Measurements from ENCODE around the gene SCAF1.
"Not testable (repeated sequence)": the region's sequence is repeated elsewhere in the genome, so short reads cannot be mapped to it uniquely, and the experiment has no call there.

SCAF1 gene

DNA sequence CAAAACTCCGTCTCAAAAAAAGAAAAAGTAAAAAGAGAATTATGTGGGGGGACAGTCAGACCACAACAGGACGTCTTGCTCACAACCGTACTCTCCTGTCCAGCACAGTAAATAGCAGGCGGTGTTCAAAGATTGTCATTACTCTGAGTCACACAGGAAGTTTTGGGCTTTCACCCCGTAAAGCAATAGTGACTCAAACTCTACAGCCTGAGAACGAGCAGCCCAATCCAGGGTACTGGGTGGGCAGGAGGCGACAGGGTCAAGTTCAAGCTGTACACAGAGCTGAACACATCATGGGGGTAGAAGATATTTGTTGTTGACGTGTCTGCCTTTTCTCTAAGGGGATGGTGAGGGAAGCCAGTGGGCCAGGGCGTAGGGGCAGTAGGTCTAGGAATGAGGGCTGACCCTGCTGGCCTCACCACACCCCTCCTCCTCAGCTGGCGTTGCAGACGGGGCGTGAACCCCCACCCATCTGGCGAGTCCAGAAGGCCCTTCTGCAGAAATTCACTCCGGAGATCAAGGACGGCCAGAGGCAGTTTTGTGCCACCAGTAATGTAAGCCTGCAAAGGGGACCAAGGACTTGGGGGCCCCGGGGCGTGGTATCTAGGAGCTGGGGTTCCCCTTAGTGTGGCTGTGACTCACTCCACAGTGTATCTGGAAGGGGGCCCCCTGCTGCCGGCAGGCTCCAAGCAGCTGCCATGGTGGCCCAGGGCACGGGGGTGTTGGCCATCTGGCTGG is 27.7 kb upstream of the SCAF1 start:
- DNase-seq = no peak

DNA sequence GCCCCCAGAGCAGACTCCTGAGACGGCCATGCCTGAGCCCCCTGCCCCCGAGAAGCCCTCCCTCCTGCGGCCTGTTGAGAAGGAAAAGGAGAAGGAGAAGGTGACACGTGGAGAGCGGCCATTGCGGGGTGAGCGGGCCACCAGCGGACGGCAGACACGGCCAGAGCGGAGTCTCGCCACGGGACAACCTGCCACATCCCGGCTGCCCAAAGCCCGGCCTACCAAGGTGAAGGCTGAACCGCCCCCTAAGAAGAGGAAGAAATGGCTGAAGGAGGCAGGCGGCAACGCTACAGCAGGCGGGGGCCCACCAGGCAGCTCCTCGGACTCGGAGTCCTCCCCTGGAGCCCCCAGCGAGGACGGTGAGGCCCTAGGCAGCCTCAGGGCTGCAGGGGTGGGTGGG is 26.1 kb upstream of the SCAF1 start:
- no peak for DNase-seq

DNA sequence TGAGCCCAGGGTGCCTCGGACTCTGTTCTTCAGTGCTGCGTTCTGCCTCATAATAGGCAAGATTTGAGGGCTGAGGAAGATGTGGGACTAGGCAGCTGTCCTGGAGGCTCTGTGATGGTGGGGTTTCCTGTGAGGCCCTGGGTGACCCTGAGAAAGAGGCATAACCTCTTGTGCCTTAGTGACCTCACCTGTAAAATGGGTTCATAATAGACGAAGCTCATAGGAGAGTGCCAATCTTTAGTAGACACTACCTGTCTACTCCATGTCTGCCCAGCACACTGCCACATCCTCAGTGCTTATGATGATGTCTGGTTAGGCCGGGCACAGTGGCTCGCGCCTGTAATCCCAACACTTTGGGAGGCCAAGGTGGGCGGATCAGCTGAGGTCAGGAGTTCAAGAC is 25.5 kb upstream of the SCAF1 start:
- DNase-seq = no peak

DNA sequence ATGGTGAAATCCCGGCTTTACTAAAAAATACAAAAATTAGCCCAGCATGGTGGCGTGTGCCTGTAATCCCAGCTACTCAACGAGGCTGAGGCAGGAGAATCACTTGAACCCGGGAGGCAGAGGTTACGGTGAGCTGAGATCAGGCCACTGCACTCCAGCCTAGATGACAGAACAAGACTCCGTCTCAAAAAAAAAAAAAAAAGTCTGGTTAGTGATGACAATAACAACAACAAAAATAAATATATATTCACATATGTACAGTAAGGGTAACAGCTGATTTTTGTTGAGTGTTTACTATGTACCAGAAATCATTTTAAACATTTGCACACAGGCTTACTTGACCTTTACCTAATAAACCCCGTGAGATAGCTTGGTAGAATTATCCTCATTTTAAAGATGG is 25.1 kb upstream of the SCAF1 start:
- DNase-seq = no peak

DNA sequence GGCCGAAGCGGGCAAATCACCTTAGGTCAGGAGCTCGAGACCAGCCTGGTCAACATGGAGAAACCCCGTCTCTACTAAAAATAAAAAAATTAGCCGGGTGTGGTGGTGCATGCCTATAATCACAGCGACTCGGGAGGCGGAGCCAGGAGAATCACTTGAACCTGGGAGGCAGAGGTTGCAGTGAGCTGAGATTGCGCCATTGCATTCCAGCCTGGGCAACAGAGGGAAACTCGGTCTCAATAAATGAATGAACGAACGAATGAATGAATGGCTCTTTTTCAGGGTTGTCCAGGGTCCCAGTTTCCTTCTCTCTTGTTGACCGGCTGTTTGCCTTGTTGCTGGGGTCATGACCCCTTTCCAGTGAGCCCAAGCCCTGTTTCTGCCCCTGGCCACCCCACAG is 24.1 kb upstream of the SCAF1 start:
- not testable (repeated sequence) for DNase-seq

DNA sequence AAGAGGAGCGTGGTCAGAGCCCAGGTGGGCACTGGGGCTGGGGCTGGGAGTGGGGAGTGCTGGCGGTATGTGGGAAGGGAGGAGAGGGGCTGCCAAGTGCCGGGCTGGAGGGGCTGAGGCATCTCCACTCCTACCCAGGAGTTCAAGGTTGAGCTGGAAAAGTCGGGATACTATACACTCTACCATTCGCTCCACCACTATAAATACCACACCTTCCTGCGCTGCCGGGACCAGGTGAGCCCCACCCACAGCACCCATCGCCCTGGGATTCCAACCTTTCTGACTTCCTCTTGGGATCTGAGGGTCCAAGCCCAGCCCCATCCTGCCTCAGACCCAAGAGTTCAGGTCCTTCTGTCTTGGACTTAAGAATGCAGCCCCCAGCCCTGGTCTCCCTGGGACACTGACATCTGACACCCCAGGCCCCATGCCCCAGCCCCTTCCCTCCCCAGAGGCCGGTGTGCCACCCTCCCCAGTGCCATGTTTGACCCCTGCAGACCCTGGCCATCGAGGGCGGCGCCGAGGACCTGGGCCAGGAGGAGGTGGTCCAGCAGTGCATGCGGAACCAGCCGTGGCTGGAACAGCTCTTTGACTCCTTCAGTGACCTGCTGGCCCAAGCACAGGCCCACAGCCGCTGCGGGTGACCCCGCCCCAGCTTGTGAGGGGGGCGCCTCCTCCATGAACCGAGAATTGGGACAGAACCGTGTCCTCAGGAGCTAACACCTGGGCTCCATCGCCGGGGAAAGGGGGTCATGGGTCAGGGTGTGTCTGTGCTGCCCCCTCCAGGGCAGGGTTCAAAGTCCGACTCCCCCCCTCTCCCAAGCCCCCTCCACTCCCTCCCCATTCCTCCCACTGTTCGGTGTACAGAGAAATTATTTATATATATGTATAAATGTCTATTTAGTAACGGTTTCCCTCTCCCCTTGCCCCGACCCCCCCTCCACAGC is 16.8 kb upstream of the SCAF1 start:
- no peak for DNase-seq

DNA sequence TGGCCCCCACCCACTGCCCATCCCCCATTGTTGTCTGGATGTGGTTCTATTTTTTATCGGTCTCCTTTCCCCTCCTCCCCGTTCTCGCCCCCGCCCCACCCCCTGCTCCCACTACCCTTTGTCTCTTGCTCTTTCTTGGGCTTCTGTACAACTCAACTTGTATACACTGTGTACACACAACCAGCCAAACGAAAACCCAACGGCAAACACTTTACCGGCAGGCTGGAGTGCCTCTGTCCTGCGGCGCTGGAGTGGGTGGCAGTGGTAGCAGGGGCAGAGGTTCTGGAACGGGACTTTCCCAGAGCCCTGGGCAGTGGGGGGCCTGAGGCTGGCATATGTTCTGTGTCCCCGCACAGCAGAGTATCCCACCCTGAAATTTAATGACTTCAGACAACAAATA is 15.8 kb upstream of the SCAF1 start:
- DNase-seq = no peak

DNA sequence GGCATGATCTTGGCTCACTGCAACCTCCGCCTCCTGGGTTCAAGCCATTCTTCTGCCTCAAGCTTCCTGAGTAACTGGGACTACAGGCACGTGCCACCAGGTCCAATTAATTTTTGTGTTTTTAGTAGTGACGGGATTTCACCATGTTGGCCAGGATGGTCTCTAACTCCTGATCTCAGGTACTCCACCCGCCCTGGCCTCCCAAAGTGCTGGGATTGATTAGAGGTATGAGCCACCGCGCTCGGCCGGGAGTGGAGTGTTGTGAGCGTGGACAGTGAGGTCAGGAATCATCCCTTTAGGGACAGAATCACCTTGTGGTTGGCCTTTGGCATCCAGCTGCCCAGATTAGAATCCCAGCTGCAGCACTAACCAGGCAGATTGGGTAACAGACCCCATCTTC is 12.3 kb upstream of the SCAF1 start:
- no peak for DNase-seq

DNA sequence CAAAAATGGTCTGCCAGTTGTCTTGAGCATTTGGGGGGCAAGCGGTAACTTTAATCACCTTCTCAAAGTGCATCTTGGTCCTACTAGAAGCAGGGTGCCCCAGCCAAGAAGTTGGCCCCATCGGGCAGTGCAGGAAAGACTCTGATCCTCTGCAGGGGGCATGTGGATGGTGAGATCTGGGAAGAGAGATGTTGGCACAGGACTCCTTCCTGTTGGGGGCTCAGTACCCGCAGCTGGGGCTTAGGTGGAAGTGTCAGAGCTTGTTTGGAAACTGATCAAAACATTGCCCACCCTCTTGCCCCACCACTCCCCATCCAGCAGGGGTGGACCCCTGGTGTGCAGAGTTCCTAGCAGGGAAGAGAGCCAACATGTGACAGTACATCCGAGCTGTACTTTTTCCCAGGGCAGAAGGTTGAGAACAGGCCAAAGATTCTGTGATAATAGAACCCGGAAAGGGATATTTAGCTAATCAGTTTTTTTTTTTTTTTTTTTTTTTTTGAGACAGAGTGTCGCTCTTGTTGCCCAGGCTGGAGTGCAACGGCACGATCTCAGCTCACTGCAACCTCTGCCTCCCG is 10.9 kb upstream of the SCAF1 start:
- DNase-seq = no peak

DNA sequence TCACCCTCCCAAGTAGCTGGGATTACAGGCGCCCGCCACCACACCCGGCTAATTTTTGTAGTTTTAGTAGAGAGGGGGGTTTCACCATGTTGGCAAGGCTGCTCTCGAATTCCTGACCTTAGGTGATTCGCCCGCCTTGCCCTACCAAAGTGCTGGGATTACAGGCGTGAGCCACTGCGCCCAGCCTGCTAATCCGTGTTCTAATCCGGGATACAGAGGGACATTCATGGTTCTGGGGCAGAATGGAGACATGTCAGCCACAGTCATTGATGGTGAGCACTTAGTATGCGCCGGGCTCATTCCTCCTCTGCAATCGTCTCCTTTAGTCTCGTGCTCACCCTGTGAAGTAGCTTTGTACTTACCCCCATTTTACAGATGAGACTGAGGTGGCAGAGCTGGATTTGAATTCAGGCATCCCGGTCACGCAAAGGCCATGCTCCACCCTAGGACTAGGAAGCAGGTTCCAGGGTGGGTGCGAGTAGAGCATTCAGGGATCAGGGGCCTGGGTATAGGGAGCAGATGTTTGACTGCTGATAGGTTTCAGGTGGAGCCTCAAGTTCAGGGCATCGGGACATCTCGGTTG is 10.3 kb upstream of the SCAF1 start:
- no peak for DNase-seq

DNA sequence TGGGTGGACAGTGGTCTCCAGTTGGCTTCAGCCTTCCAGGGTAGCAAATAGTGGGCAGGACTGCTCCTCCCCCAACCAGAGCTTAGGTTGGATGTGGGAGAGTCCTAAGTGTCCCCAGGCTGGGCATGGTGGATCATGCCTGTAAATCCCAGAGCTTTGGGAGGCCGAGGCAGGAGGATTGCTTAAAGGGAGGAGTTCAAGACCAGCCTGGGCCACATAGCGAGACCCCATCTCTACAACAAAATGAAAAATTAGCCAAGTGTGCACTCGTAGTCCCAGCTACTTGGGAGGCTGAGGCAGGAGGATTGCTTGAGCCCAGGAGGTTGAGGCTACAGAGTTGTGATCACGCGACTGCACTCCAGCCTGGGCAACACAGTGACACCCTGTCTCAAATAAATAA is 9.4 kb upstream of the SCAF1 start:
- no peak for DNase-seq

DNA sequence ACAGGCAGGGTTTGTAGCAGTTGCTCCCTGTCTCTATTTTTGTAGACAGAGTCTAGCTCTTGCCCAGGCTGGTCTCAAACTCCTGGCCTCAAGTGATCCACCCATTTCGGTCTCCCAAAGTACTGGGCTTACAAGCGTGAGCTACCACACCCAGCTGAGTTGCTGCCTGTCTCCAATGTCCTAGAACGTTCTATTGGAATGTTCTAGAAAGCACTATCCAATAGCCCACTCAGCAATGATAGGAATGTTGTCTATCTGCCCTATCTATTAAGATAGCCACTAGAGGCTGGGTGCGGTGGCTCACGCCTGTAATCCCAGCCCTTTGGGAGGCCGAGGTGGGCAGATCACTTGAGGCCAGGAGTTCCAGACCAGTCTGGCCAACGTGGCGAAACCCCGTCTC is 8.7 kb upstream of the SCAF1 start:
- not testable (repeated sequence) for DNase-seq

DNA sequence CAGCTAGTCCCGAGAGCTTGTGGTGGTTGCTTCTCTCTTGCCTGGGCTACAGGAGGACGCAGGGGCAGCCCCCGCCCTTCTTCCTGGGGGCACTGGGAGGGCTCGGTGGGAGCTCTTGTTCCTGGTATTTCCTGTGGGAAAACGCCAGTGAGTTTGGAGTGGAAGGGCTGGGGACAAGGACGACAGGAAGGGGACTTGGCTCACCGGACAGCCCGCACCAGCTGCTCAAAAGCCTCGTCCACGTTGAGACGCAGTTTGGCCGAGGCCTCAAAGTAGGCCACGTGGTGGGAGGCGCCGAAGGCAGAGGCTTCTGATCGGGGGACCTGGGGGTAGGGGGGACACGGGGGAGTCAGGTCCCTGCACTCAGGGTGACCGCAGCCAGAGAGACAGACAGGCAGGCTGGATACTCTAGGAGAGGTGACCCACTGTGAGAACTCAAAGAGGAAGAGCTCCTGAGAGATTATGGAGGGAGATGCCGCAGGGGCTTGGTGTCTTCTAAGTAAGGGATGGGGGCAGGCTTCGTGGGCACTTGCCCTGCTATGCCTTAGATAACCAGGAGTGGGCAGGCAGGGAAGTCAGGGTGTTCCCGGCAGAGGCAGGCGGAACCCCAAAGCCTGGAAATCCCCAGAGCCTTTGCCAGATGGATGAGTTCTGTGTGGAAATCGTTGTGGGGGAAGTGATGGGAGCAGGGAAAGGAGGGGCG is 6.3 kb upstream of the SCAF1 start:
- DNase-seq = no peak

DNA sequence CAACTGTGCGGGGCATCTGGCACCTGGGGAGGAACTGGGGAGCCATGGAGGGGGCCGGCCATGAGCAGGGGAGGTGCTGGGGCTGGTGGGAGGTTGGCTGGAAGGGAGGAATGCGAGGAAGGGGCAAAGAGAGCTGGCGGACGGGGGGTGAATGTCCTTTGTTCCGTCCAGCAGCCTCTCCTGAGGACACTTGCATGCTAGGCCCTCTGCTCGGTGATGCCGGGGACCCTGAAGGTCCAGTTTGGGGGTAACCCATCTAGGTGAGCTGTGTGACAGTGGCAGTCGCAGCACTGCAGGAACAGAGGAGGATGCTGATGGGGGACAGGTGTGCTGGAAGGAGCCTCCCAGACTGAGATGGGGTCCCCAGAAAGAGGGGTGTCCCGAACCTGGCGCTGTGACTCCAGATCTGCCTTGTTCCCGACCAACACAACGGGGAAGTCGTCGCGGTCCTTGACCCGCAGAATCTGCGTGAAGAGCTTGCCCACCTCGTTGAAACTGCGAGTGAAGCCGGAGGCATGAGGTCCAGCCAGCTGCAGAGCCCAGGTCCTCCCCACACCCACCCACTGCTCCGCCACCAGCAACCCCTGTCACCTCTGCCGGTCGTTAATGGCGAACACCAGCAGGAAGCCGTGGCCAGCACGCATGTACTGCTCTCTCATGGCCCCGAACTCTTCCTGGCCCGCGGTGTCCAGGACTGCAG is 5.6 kb upstream of the SCAF1 start:
- DNase-seq = no peak

DNA sequence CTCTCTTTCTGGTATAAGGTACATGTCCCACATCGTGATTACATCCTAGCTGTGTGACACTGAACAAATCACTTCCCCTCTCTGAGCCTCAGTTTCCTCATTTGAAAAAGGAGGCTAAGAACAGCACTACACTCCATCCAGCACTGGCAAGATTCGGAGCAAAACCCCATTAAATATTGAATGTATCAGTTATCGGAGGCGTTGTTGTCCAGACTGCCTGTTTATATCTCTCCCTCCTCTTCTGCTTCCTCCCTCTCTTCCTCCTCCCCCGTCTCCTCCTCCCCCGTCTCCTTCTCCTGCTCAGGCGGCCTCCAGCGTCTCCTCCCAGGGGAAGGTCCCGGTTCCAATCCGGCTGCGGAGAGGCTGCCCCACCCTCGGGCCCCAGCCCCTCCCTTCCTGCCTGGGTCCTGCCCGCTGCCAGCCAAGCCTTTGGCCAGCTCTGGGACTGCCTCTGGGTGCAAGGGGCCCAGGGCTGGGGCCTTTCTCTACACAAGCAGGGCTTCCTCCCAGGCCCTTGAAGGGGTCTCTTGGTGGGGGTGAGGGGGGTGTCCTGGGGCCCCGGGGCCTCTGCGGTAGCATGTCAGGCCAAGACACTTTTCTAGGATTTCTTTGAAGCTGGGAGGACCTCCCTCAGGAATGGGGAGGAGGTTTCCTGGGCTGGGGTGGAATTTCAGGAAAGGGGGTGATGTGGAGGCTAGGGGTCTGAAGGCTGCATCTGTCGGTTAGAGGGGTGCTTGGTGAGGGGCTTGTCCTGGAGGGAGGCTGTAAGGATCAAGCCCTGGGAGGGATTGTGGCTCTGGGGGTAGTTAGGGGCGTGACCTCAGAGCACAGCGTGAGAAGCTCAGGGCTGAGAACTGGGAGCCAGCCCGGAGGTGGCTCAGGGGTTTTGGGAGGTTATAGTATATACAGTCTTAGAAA is 3.9 kb upstream of the SCAF1 start:
- DNase-seq = no peak

DNA sequence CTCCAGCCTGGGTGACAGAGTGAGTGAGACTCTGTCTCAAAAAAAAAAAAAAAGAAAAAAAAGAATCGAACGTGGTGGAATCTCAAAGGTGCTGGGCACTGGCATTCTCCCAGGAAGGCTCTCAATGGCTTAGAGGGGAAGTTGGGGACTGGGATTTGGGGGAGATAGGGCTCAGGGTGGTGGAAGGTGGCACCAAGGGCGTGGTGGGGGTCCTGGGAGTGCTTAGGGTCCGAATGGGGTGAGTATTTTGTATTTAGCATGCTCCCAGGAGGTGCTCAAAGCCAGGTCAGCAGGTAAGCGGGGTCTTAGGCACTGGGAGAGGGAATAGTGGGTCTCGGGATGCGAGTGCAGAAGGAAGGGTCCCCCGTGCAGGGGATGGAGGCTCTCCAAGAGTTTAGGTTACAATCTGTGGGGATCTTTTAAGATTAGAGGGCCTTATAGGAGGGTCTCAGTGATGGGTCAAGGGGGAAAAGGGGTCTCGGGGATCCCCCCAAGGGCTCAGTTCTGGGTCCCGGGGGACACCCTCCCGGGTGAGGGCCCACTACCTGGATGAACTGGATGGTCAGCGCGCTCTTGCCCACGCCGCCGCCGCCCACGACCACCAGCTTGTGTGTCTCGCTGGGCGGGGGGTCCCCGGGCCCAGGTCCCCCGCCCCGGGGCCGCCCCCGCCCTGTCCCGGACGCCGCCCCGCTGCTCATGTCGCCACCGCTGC is 2.5 kb upstream of the SCAF1 start:
- no peak for DNase-seq

DNA sequence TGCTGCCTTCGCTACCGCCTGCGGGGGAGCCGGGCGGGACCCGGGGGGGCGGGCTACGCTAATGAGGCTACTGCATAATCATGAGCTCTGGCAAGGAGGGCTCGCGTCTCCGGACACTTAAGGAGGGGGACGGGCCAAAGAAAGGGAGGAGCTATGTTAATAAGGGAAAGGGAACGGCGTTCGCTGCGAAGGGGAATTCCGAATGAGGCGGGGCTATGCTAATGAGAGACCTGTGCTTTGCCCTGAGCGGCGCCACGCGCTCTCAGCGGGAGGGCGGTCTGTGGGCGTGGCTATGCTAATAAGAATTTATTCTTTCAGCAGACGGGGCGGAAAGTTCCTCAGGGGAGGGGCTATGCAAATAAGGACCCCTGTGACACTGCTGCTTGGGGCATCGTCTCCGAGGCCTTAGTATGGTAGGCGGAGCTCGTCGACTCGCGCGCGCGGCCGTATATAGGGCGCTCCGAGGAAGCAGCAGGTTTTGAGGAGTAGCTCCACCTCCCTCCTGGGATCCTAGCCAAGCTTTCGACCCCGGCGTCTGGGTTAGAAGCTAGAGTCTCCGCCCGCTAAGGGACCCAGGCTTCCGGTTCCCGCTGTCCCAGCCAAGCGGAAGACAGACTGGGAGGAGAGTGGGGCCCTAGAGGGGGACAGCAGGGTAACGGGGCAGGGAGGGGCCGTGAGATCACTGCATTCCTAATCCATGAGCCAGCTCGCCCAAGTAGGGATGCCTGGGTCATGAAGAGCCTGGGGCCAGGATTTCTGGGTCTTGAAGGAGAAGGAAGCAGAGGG is 1.7 kb upstream of the SCAF1 start, which contains the start of gene RRAS:
Gene RRAS (minus strand): TSS at position 31 of the 786 bp plus-strand sequence. CDS start 45 bp downstream, outside the sequence.
- DNase-seq = peak; percentile 98

DNA sequence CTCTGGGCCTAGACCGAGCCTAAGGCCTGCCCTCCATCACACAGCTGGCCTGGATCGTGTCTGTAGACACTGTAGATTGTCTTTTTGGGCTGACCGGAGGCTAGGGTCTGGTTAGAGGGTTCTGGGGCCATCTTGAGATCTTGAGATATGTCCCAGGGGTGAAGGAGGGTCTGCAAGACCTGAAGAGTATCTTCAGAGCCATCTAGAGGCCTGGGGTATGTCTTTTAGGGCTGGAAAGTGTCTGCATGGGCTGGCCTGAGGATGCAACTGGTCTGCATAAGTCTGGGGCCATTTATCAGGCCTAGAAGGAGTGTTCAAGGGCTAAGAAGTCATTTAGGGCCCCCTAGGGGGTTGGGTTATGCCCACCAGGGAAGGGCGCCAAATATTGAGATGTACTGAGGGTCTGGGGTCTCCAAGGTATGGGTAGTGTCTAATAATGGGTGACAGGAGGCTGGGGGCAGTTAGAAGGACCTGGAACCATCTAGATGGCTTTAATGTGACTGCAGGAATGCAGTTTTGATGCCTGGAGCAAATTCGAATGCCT is 555 bp downstream of the SCAF1 start:
- no peak for DNase-seq

DNA sequence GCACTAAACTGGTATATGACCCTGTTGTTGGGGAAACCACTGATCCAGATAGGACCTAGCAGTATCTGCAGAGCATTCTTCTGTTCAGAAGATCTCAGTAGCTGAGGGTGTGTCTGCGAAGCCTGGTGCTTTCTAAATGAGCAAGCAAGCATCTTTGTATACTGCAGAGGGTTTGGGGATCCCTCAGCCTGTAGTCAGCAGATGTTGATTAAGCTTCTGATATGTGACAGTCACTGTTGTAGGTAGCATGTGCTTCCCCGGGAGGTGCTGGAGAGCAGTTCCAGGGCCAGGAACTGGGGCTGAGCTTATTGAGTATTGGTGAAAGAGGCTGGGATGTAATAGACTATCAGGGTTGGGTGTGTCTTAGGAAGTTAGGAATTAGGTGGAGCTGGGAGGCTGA is 1.5 kb downstream of the SCAF1 start:
- no peak for DNase-seq

Measured in activated T-cell treated with anti-CD3 and anti-CD28 coated beads, Interleukin-2, amount 50 U/mL, for 1 hour (primary cell).